ENCODE measurements around the gene SUGCT. TPM values are rescaled to one million over a fixed set of nuclear protein-coding genes. Genes with fewer than 3 reads are reported as not detected.

SUGCT gene
- total RNA-seq, 1 donor = 9.9 TPM

- no peak overlapping the region for H3K4me3 ChIP-seq (ENCODE audit: low read depth, low read length)
- TF ChIP-seq CTCF (IDR thresholded peaks at IDR 0.05; ENCODE audit: insufficient read depth, low read depth, low read length) = no peak
- no peak for DNase-seq (ENCODE audit: low read depth)
Observed at GRCh38 chr7:40535678-40536077, 400.9 kb downstream of the SUGCT start.

- DNase-seq (ENCODE audit: low read depth) = no peak
- no peak overlapping the region for H3K4me3 ChIP-seq (ENCODE audit: low read depth, low read length)
- TF ChIP-seq CTCF (IDR thresholded peaks at IDR 0.05; ENCODE audit: insufficient read depth, low read depth, low read length) = no peak
Observed at GRCh38 chr7:40536421-40536820, 401.6 kb downstream of the SUGCT start.

- no peak for TF ChIP-seq CTCF (IDR thresholded peaks at IDR 0.05; ENCODE audit: insufficient read depth, low read depth, low read length)
- DNase-seq (ENCODE audit: low read depth) = peak; percentile 30
- H3K4me3 ChIP-seq (ENCODE audit: low read depth, low read length) = no peak overlapping the region
Observed at GRCh38 chr7:40538281-40538680, 403.5 kb downstream of the SUGCT start.

GRCh38 chr7:40541336-40541735 is 406.5 kb downstream of the SUGCT start:
- H3K4me3 ChIP-seq (ENCODE audit: low read depth, low read length) = no peak overlapping the region
- peak; percentile 61 for DNase-seq (ENCODE audit: low read depth)
- TF ChIP-seq CTCF (IDR thresholded peaks at IDR 0.05; ENCODE audit: insufficient read depth, low read depth, low read length) = no peak

GRCh38 chr7:40542982-40543741 is 408.4 kb downstream of the SUGCT start:
- DNase-seq (ENCODE audit: low read depth) = peak; percentile 70

GRCh38 chr7:40544221-40544723 is 409.5 kb downstream of the SUGCT start:
- DNase-seq (ENCODE audit: low read depth) = peak; percentile 61
- TF ChIP-seq CTCF (IDR thresholded peaks at IDR 0.05; ENCODE audit: insufficient read depth, low read depth, low read length) = no peak
- H3K4me3 ChIP-seq (ENCODE audit: low read depth, low read length) = no peak overlapping the region

More at GRCh38 chr7:40542982-40543741, 408.4 kb downstream of the SUGCT start:
- TF ChIP-seq CTCF (IDR thresholded peaks at IDR 0.05; ENCODE audit: insufficient read depth, low read depth, low read length) = no peak
- H3K4me3 ChIP-seq (ENCODE audit: low read depth, low read length) = no peak overlapping the region
